ENCODE measurements around the gene SMCO1.
"Not testable (repeated sequence)": the region's sequence is repeated elsewhere in the genome, so short reads cannot be mapped to it uniquely, and the experiment has no call there.

The SMCO1 gene

GRCh38 chr3:196521291-196521690 lies 6.1 kb upstream of the SMCO1 start:
- H3K36me3 ChIP-seq (ENCODE audit: control insufficient read depth, insufficient read depth, low read length); H3K4me3 ChIP-seq (ENCODE audit: low read depth, low read length); H3K9ac ChIP-seq (ENCODE audit: low read depth, low read length); H3K27ac ChIP-seq (ENCODE audit: low read depth, low read length); H3K27me3 ChIP-seq (ENCODE audit: control insufficient read depth, insufficient read depth, low read length); H3K4me1 ChIP-seq (ENCODE audit: control insufficient read depth, insufficient read depth, low read length): not testable (repeated sequence)
- H3K9me3 ChIP-seq (ENCODE audit: control insufficient read depth, insufficient read depth, low read length) = peaks cover 48% of the 10 kb centered on the region

- Histone ChIP-seq H3K9me3 (ENCODE audit: control insufficient read depth, insufficient read depth, low read length) (peaks cover 48% of the 10 kb centered on the region), H3K27ac (ENCODE audit: low read depth, low read length) (no peak overlapping the region), H3K4me1 (ENCODE audit: control insufficient read depth, insufficient read depth, low read length) (no peaks in the 10 kb centered on the region), H3K9ac (ENCODE audit: low read depth, low read length) (no peak overlapping the region), H3K36me3 (ENCODE audit: control insufficient read depth, insufficient read depth, low read length) (no peaks in the 10 kb centered on the region), H3K4me3 (ENCODE audit: low read depth, low read length) (no peak overlapping the region), H3K27me3 (ENCODE audit: control insufficient read depth, insufficient read depth, low read length) (no peaks in the 10 kb centered on the region)
These were observed 4.6 kb upstream of the SMCO1 start for GRCh38 chr3:196519718-196520082.

GRCh38 chr3:196518966-196519717 lies 4.0 kb upstream of the SMCO1 start:
- Histone ChIP-seq H3K4me3 (ENCODE audit: low read depth, low read length) (no peak overlapping the region), H3K9ac (ENCODE audit: low read depth, low read length) (no peak overlapping the region), H3K4me1 (ENCODE audit: control insufficient read depth, insufficient read depth, low read length) (no peaks in the 10 kb centered on the region)

GRCh38 chr3:196517919-196518318 lies 2.8 kb upstream of the SMCO1 start:
- H3K4me3 ChIP-seq (ENCODE audit: low read depth, low read length) = peak overlapping the region; percentile 15; the same call in 1 of the 2 replicates
- H3K36me3 ChIP-seq (ENCODE audit: control insufficient read depth, insufficient read depth, low read length) = no peaks in the 10 kb centered on the region
- H3K9me3 ChIP-seq (ENCODE audit: control insufficient read depth, insufficient read depth, low read length) = peaks cover 48% of the 10 kb centered on the region
- peak overlapping the region; percentile 89 for H3K27ac ChIP-seq (ENCODE audit: low read depth, low read length)
- H3K9ac ChIP-seq (ENCODE audit: low read depth, low read length) = no peak overlapping the region; the same call in 1 of the 2 replicates
- H3K27me3 ChIP-seq (ENCODE audit: control insufficient read depth, insufficient read depth, low read length) = no peaks in the 10 kb centered on the region
- no peaks in the 10 kb centered on the region for H3K4me1 ChIP-seq (ENCODE audit: control insufficient read depth, insufficient read depth, low read length)

More at GRCh38 chr3:196518966-196519717, 4.0 kb upstream of the SMCO1 start:
- peaks cover 48% of the 10 kb centered on the region for H3K9me3 ChIP-seq (ENCODE audit: control insufficient read depth, insufficient read depth, low read length)
- H3K27me3 ChIP-seq (ENCODE audit: control insufficient read depth, insufficient read depth, low read length) = no peaks in the 10 kb centered on the region
- no peak overlapping the region for H3K27ac ChIP-seq (ENCODE audit: low read depth, low read length)
- no peaks in the 10 kb centered on the region for H3K36me3 ChIP-seq (ENCODE audit: control insufficient read depth, insufficient read depth, low read length)

- no peaks in the 10 kb centered on the region for H3K36me3 ChIP-seq (ENCODE audit: control insufficient read depth, insufficient read depth, low read length)
- H3K27ac ChIP-seq (ENCODE audit: low read depth, low read length) = peak overlapping the region; percentile 89
- no peaks in the 10 kb centered on the region for H3K4me1 ChIP-seq (ENCODE audit: control insufficient read depth, insufficient read depth, low read length)
- peaks cover 46% of the 10 kb centered on the region for H3K9me3 ChIP-seq (ENCODE audit: control insufficient read depth, insufficient read depth, low read length)
- H3K4me3 ChIP-seq (ENCODE audit: low read depth, low read length) = peak overlapping the region; percentile 15; the same call in 1 of the 2 replicates
- no peaks in the 10 kb centered on the region for H3K27me3 ChIP-seq (ENCODE audit: control insufficient read depth, insufficient read depth, low read length)
- H3K9ac ChIP-seq (ENCODE audit: low read depth, low read length) = no peak overlapping the region; the same call in 1 of the 2 replicates
These were observed 2.1 kb upstream of the SMCO1 start for GRCh38 chr3:196517162-196517800.

- no peak overlapping the region for H3K27ac ChIP-seq (ENCODE audit: low read depth, low read length)
- no peak overlapping the region for H3K9ac ChIP-seq (ENCODE audit: low read depth, low read length)
- no peak overlapping the region for H3K4me3 ChIP-seq (ENCODE audit: low read depth, low read length)
- no peaks in the 10 kb centered on the region for H3K4me1 ChIP-seq (ENCODE audit: control insufficient read depth, insufficient read depth, low read length)
- H3K9me3 ChIP-seq (ENCODE audit: control insufficient read depth, insufficient read depth, low read length) = peaks cover 22% of the 10 kb centered on the region
- H3K36me3 ChIP-seq (ENCODE audit: control insufficient read depth, insufficient read depth, low read length) = no peaks in the 10 kb centered on the region
- no peaks in the 10 kb centered on the region for H3K27me3 ChIP-seq (ENCODE audit: control insufficient read depth, insufficient read depth, low read length)
These were observed 813 bp downstream of the SMCO1 start for GRCh38 chr3:196514350-196514716.

- Histone ChIP-seq H3K4me1 (ENCODE audit: control insufficient read depth, insufficient read depth, low read length) (no peaks in the 10 kb centered on the region), H3K27me3 (ENCODE audit: control insufficient read depth, insufficient read depth, low read length) (no peaks in the 10 kb centered on the region), H3K27ac (ENCODE audit: low read depth, low read length) (no peak overlapping the region), H3K36me3 (ENCODE audit: control insufficient read depth, insufficient read depth, low read length) (no peaks in the 10 kb centered on the region), H3K4me3 (ENCODE audit: low read depth, low read length) (no peak overlapping the region), H3K9ac (ENCODE audit: low read depth, low read length) (no peak overlapping the region), H3K9me3 (ENCODE audit: control insufficient read depth, insufficient read depth, low read length) (peaks cover 17% of the 10 kb centered on the region)
These were observed 1.3 kb downstream of the SMCO1 start for GRCh38 chr3:196513697-196514349.

- H3K4me3 ChIP-seq (ENCODE audit: low read depth, low read length); H3K9me3 ChIP-seq (ENCODE audit: control insufficient read depth, insufficient read depth, low read length); H3K27me3 ChIP-seq (ENCODE audit: control insufficient read depth, insufficient read depth, low read length); H3K9ac ChIP-seq (ENCODE audit: low read depth, low read length); H3K36me3 ChIP-seq (ENCODE audit: control insufficient read depth, insufficient read depth, low read length); H3K4me1 ChIP-seq (ENCODE audit: control insufficient read depth, insufficient read depth, low read length); H3K27ac ChIP-seq (ENCODE audit: low read depth, low read length): not testable (repeated sequence)
These were observed 3.3 kb downstream of the SMCO1 start for GRCh38 chr3:196511646-196512425.

- H3K36me3 ChIP-seq (ENCODE audit: control insufficient read depth, insufficient read depth, low read length); H3K4me1 ChIP-seq (ENCODE audit: control insufficient read depth, insufficient read depth, low read length); H3K9me3 ChIP-seq (ENCODE audit: control insufficient read depth, insufficient read depth, low read length); H3K27ac ChIP-seq (ENCODE audit: low read depth, low read length); H3K4me3 ChIP-seq (ENCODE audit: low read depth, low read length); H3K27me3 ChIP-seq (ENCODE audit: control insufficient read depth, insufficient read depth, low read length); H3K9ac ChIP-seq (ENCODE audit: low read depth, low read length): not testable (repeated sequence)
These were observed 4.0 kb downstream of the SMCO1 start for GRCh38 chr3:196511108-196511507.

- Histone ChIP-seq H3K27ac (ENCODE audit: low read depth, low read length) (no peak overlapping the region), H3K36me3 (ENCODE audit: control insufficient read depth, insufficient read depth, low read length) (no peaks in the 10 kb centered on the region), H3K4me3 (ENCODE audit: low read depth, low read length) (no peak overlapping the region), H3K27me3 (ENCODE audit: control insufficient read depth, insufficient read depth, low read length) (no peaks in the 10 kb centered on the region), H3K4me1 (ENCODE audit: control insufficient read depth, insufficient read depth, low read length) (no peaks in the 10 kb centered on the region), H3K9me3 (ENCODE audit: control insufficient read depth, insufficient read depth, low read length) (no peaks in the 10 kb centered on the region), H3K9ac (ENCODE audit: low read depth, low read length) (no peak overlapping the region)
These were observed 8.5 kb downstream of the SMCO1 start for GRCh38 chr3:196506687-196507086.

Measured in HUES48 (cell line).